ENCODE measurements around the gene FOXL1.

- TF ChIP-seq REST (IDR thresholded peaks at IDR 0.05; ENCODE audit: insufficient read depth in 1 of 2, low read depth in 2 of 2, low read length in 2 of 2) (no peak), POLR2AphosphoS5 (IDR thresholded peaks at IDR 0.05; ENCODE audit: low read depth, low read length) (no peak)
These were observed 20.8 kb upstream of the FOXL1 start for GRCh38 chr16:86557587-86557986.

Measured in PFSK-1 (cell line).